ENCODE data around the gene BNIP3.

- TF ChIP-seq ZNF274 (IDR thresholded peaks at IDR 0.05; ENCODE audit: borderline replicate concordance, extremely low read depth, low read length) (no peak), CTCF (IDR thresholded peaks at IDR 0.05; ENCODE audit: control extremely low read depth in 1 of 3, insufficient read depth in 1 of 3, low read depth in 1 of 3, low read length in 3 of 3) (no peak), SIX5 (IDR thresholded peaks at IDR 0.05; ENCODE audit: low read depth, low read length) (no peak), CEBPB (IDR thresholded peaks at IDR 0.05; ENCODE audit: low read depth, low read length) (no peak), CHD1 (IDR thresholded peaks at IDR 0.05; ENCODE audit: low read depth, low read length) (no peak), POLR2A (IDR thresholded peaks at IDR 0.05; ENCODE audit: control extremely low read depth in 1 of 2, low read depth in 2 of 2, low read length in 2 of 2) (no peak), TAF7 (optimal IDR thresholded peaks at IDR 0.05; ENCODE audit: borderline replicate concordance, low read depth, low read length) (no peak), EZH2 (IDR thresholded peaks at IDR 0.05; ENCODE audit: low read depth, low read length, severe bottlenecking) (no peak), JUND (IDR thresholded peaks at IDR 0.05; ENCODE audit: low read length) (no peak), YY1 (IDR thresholded peaks at IDR 0.05; ENCODE audit: low read depth, low read length) (no peak), SP2 (IDR thresholded peaks at IDR 0.05; ENCODE audit: low read length) (no peak), BACH1 (IDR thresholded peaks at IDR 0.05; ENCODE audit: low read length) (no peak)
- TF ChIP-seq, protein P1, sequence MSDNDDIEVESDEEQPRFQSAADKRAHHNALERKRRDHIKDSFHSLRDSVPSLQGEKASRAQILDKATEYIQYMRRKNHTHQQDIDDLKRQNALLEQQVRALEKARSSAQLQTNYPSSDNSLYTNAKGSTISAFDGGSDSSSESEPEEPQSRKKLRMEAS (IDR thresholded peaks at IDR 0.05) = no peak
Measured at GRCh38 chr10:131964298-131964697, 17.4 kb downstream of the BNIP3 start.
